Measurements from ENCODE around the gene DUSP1. TPM values are rescaled to one million over a fixed set of nuclear protein-coding genes. Genes with fewer than 3 reads are reported as not detected.

The DUSP1 gene
- total and polyA plus RNA-seq, 2 of the 13 experiments (the other 11 are each of a cell fraction or from before 2014, with no cell fraction given): 27.1 to 55.5 TPM

- TF ChIP-seq ZFYVE20 (CRISPR knock-in tag; IDR thresholded peaks at IDR 0.05; ENCODE audit: borderline replicate concordance, low read depth) (no peak), ZNF446 (CRISPR knock-in tag; IDR thresholded peaks at IDR 0.05) (no peak), MLXIP (CRISPR knock-in tag; IDR thresholded peaks at IDR 0.05; ENCODE audit: borderline replicate concordance) (0 out of 2 replicates have a peak, but pooled peaks have one; percentile 68), SSRP1 (CRISPR knock-in tag; IDR thresholded peaks at IDR 0.05) (no peak), NR1H2 (CRISPR knock-in tag; IDR thresholded peaks at IDR 0.05; ENCODE audit: borderline replicate concordance, low read depth) (no peak), MXD1 (CRISPR knock-in tag; IDR thresholded peaks at IDR 0.05) (no peak), PAXIP1 (CRISPR knock-in tag; conservative IDR thresholded peaks at IDR 0.05) (peak; percentile 95), ZNF772 (CRISPR knock-in tag; IDR thresholded peaks at IDR 0.05) (peak; percentile 87; the same call in 1 of the 2 replicates), HOXD1 (CRISPR knock-in tag; IDR thresholded peaks at IDR 0.05) (peak; percentile 81; the same call in 1 of the 2 replicates), ELF1 (CRISPR knock-in tag; IDR thresholded peaks at IDR 0.05) (peak; percentile 78), ZNF260 (CRISPR knock-in tag; IDR thresholded peaks at IDR 0.05; ENCODE audit: borderline replicate concordance, low read depth) (no peak), MTERF4 (CRISPR knock-in tag; IDR thresholded peaks at IDR 0.05) (no peak), ARHGAP35 (CRISPR knock-in tag; IDR thresholded peaks at IDR 0.05; ENCODE audit: borderline replicate concordance) (no peak; the same call in 1 of the 2 replicates), ZNF503 (CRISPR knock-in tag; IDR thresholded peaks at IDR 0.05) (peak; percentile 96)
These were observed 1.3 kb upstream of the DUSP1 start (continued) for GRCh38 chr5:172772112-172772906.
